HCT116 (cell line): Measurements from ENCODE around the gene AHR. TPM values are rescaled to one million over a fixed set of nuclear protein-coding genes. Genes with fewer than 3 reads are reported as not detected.

Experiments
- ATAC-seq: fragments of 200-7000 bp; cut with Tn5 transposase; 2 replicates; pipeline ENCODE4 v1.9.1; 2020; ENCODE audit warnings: mild to moderate bottlenecking, moderate library complexity
- BruUV-seq: library from RNA; stranded (reverse); fragments of 400-500 nt; replicated peaks from 2 replicates; lab custom pipeline; 2021; lab: Mats Ljungman, UMichigan
- CTCF ChIA-PET: fragments of 300-600 bp; sonication (Branson Sonifier 250); formaldehyde crosslinking; loops from one replicate; lab custom pipeline; 2021; ENCODE audit warnings: antibody characterized with exemption; lab: Charles Lee
- POLR2A ChIA-PET: fragments of 300-600, 350-600 bp; sonication (Branson Sonifier 250); formaldehyde crosslinking; loops from one replicate; lab custom pipeline; 2021; ENCODE audit warnings: antibody characterized with exemption; lab: Charles Lee
- RAD21 ChIA-PET, 2 experiments: fragments of 300-600 bp; sonication (Branson Sonifier 250); formaldehyde crosslinking; loops; one replicate each; lab custom pipeline; 2023; ENCODE audit warnings: low total read pairs in 2 of 2; ENCODE audit not compliant: uncharacterized antibody in 2 of 2, unreplicated experiment in 2 of 2, low non-redundant PET in 1 of 2; lab: Charles Lee
- DNase-seq: peaks from one replicate; pipeline ENCODE4 v3.0.0-alpha.2; 2010; ENCODE audit warnings: low read depth, low spot score
- H2AFZ ChIP-seq: fragments of 200-600 bp; shearing (Covaris generic), sonication (generic); 2 replicates; pipeline ENCODE4 v1.6.1; 2017; ENCODE audit warnings: low read depth, mixed run types, mixed read lengths, antibody characterized with exemption, low read length; ENCODE audit not compliant: poor library complexity, severe bottlenecking
- H3K27ac ChIP-seq: 2 replicates; pipeline ENCODE4 v1.5.1; 2012; ENCODE audit warnings: low read depth, low read length
- H3K27me3 ChIP-seq: fragments of 200-600 bp; sonication (generic); 2 replicates; pipeline ENCODE4 v1.6.1; 2016; ENCODE audit warnings: mixed run types, low read length, mixed read lengths; ENCODE audit not compliant: insufficient read depth
- H3K36me3 ChIP-seq, 2 experiments: fragments of 200-500 bp in 1 of 2; fragments of 200-600 bp in 1 of 2; sonication (Bioruptor generic) in 1 of 2; sonication (generic) in 1 of 2; 2 replicates each; pipeline versions ENCODE4 v1.5.1 to v1.6.1; 2014 to 2016; ENCODE audit warnings: low read length in 2 of 2, inconsistent platforms in 1 of 2, mixed read lengths in 1 of 2, mixed run types in 1 of 2; ENCODE audit not compliant: insufficient read depth in 2 of 2, control insufficient read depth in 1 of 2
- H3K4me1 ChIP-seq, 2 experiments: fragments of 200-600 bp in 1 of 2; sonication (generic) in 1 of 2; 2 replicates each; pipeline versions ENCODE4 v1.5.1 to v1.6.1; 2012 to 2017; ENCODE audit warnings: low read length in 2 of 2, inconsistent platforms in 1 of 2, mild to moderate bottlenecking in 1 of 2, mixed read lengths in 1 of 2, mixed run types in 1 of 2, moderate library complexity in 1 of 2; ENCODE audit not compliant: insufficient read depth in 2 of 2, control insufficient read depth in 1 of 2
- H3K4me2 ChIP-seq: fragments of 200-600 bp; sonication (generic); 2 replicates; pipeline ENCODE4 v1.6.1; 2017; ENCODE audit warnings: mixed run types, low read length, mixed read lengths
- H3K4me3 ChIP-seq, 2 experiments: fragments of 200-600 bp in 1 of 2; sonication (generic) in 1 of 2; replicated peaks in 1 of 2; 2 replicates each; pipeline ENCODE4 v1.5.1; 2011 to 2016; ENCODE audit warnings: low read length in 2 of 2, control low read depth in 1 of 2, low read depth in 1 of 2, mild to moderate bottlenecking in 1 of 2, mixed read lengths in 1 of 2, mixed run types in 1 of 2
- H3K79me2 ChIP-seq: fragments of 200-600 bp; sonication (generic); 2 replicates; pipeline ENCODE4 v1.6.1; 2017; ENCODE audit warnings: mild to moderate bottlenecking, mixed run types, low read length, moderate library complexity, mixed read lengths; ENCODE audit not compliant: insufficient read depth
- H3K9ac ChIP-seq: fragments of 200-600 bp; sonication (generic); 2 replicates; pipeline ENCODE4 v1.6.1; 2016; ENCODE audit warnings: low read length, mixed read lengths
- H3K9me2 ChIP-seq: fragments of 200-600 bp; sonication (generic), shearing (Covaris generic); 2 replicates; pipeline ENCODE4 v1.6.1; 2017; ENCODE audit warnings: mixed run types, mild to moderate bottlenecking, moderate library complexity; ENCODE audit not compliant: insufficient read depth
- H3K9me3 ChIP-seq, 2 experiments: fragments of 200-500 bp in 1 of 2; fragments of 200-600 bp in 1 of 2; sonication (Bioruptor generic) in 1 of 2; sonication (generic) in 1 of 2; 2 replicates each; pipeline ENCODE4 v1.6.1; 2014 to 2017; ENCODE audit warnings: low read length in 2 of 2, mixed read lengths in 2 of 2, inconsistent platforms in 1 of 2, low read depth in 1 of 2, mild to moderate bottlenecking in 1 of 2, mixed run types in 1 of 2, moderate library complexity in 1 of 2; ENCODE audit not compliant: control insufficient read depth in 1 of 2, insufficient read depth in 1 of 2
- H4K20me1 ChIP-seq: fragments of 200-600 bp; sonication (generic), shearing (Covaris generic); 2 replicates; pipeline ENCODE4 v1.6.1; 2017; ENCODE audit warnings: mixed run types, mild to moderate bottlenecking, moderate library complexity; ENCODE audit not compliant: insufficient read depth
- CEBPB ChIP-seq: IDR thresholded peaks from 2 replicates; pipeline ENCODE4 v1.6.1; 2012; ENCODE audit warnings: low read depth
- EZH2 ChIP-seq: fragments of 200-600 bp; sonication (generic); IDR thresholded peaks from 2 replicates; pipeline ENCODE4 v1.6.1; 2017; ENCODE audit warnings: antibody characterized with exemption, mixed run types
- EZH2phosphoT487 ChIP-seq: fragments of 200-600 bp; IDR thresholded peaks from 2 replicates; pipeline ENCODE4 v1.6.1; 2018; ENCODE audit warnings: antibody characterized with exemption, borderline replicate concordance
- FOSL1 ChIP-seq: IDR thresholded peaks from 2 replicates; pipeline ENCODE4 v1.6.1; 2012; ENCODE audit warnings: low read depth
- JUND ChIP-seq: IDR thresholded peaks from 2 replicates; pipeline ENCODE4 v1.6.1; 2012
- MAX ChIP-seq: IDR thresholded peaks from 2 replicates; pipeline ENCODE4 v1.6.1; 2012
- POLR2AphosphoS5 ChIP-seq: IDR thresholded peaks from 2 replicates; pipeline ENCODE4 v1.6.1; 2011; ENCODE audit warnings: mild to moderate bottlenecking, low read depth, low read length, moderate library complexity
- REST ChIP-seq: IDR thresholded peaks from 2 replicates; pipeline ENCODE4 v1.6.1; 2012; ENCODE audit warnings: low read depth
- TCF7L2 ChIP-seq: IDR thresholded peaks from 2 replicates; pipeline ENCODE4 v1.7.0; 2011; ENCODE audit warnings: borderline replicate concordance, inconsistent platforms; ENCODE audit not compliant: insufficient read depth, insufficient read length; ENCODE audit errors: extremely low read depth
- ZFX ChIP-seq: fragments of 450-650 bp; IDR thresholded peaks from 2 replicates; pipeline ENCODE4 v1.6.1; 2017
- intact Hi-C: fragments of 100-400 bp; cut with micrococcal nuclease; formaldehyde crosslinking; loops from 2 replicates; pipeline ENCODE4 v1.10.0; 2022
- total RNA-seq: library from RNA; stranded (reverse); gene quantifications from one replicate; pipeline ENCODE4 v1.2.1, GENCODE V29; 2021; ENCODE audit not compliant: unreplicated experiment
- TF ChIP-seq, protein P1 (sequence below), 3 experiments: fragments of 200-600 bp in 1 of 3; sonication (generic) in 1 of 3; IDR thresholded peaks in 2 of 3; conservative IDR thresholded peaks in 1 of 3; 2 replicates each; pipeline ENCODE4 v1.5.1; 2012 to 2017; ENCODE audit warnings: low read depth in 2 of 3, low read length in 2 of 3, antibody characterized with exemption in 1 of 3, borderline replicate concordance in 1 of 3, control low read depth in 1 of 3, mild to moderate bottlenecking in 1 of 3, mixed read lengths in 1 of 3, mixed run types in 1 of 3, moderate library complexity in 1 of 3; ENCODE audit not compliant: insufficient read depth in 1 of 3

AHR gene
- total RNA-seq, 1 experiment from 2014 or later: 29.7 TPM

- POLR2A ChIA-PET: no interaction called here
Observed at GRCh38 chr7:17374654-17375053, 76.2 kb downstream of the AHR start.

More at GRCh38 chr7:17374654-17375053, 76.2 kb downstream of the AHR start:
- RAD21 ChIA-PET: no interaction called here
- intact Hi-C loops: no loop called here
- Histone ChIP-seq H3K4me1 (peaks cover 28 to 32% of the 10 kb centered on the region in 2 experiments), H3K27me3 (no peaks in the 10 kb centered on the region), H3K9me3 (no peaks in the 10 kb centered on the region), H3K4me3 (no peak overlapping the region), H3K27ac (no peak overlapping the region), H3K4me2 (no peak overlapping the region), H3K9ac (no peak overlapping the region), H2AFZ (no peak overlapping the region), H3K36me3 (no peaks in the 10 kb centered on the region), H3K79me2 (no peaks in the 10 kb centered on the region), H3K9me2 (no peaks in the 10 kb centered on the region)
- CTCF ChIA-PET: no interaction called here
- BruUV-seq: no TSS peak
- DNase-seq (no peak), ATAC-seq (no peak)
- TF ChIP-seq CEBPB (no peak), REST (no peak), TCF7L2 (no peak), POLR2AphosphoS5 (no peak), EZH2phosphoT487 (no peak), MAX (no peak), JUND (no peak), ZFX (no peak), FOSL1 (no peak), EZH2 (no peak)
- TF ChIP-seq, protein P1, sequence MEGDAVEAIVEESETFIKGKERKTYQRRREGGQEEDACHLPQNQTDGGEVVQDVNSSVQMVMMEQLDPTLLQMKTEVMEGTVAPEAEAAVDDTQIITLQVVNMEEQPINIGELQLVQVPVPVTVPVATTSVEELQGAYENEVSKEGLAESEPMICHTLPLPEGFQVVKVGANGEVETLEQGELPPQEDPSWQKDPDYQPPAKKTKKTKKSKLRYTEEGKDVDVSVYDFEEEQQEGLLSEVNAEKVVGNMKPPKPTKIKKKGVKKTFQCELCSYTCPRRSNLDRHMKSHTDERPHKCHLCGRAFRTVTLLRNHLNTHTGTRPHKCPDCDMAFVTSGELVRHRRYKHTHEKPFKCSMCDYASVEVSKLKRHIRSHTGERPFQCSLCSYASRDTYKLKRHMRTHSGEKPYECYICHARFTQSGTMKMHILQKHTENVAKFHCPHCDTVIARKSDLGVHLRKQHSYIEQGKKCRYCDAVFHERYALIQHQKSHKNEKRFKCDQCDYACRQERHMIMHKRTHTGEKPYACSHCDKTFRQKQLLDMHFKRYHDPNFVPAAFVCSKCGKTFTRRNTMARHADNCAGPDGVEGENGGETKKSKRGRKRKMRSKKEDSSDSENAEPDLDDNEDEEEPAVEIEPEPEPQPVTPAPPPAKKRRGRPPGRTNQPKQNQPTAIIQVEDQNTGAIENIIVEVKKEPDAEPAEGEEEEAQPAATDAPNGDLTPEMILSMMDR (IDR thresholded peaks at IDR 0.05 in 2 of 3, conservative IDR thresholded peaks at IDR 0.05 in 1 of 3; ENCODE audit: borderline replicate concordance in 1 of 3, insufficient read depth in 1 of 3, low read depth in 2 of 3, low read length in 2 of 3): no peak
- TF ChIP-seq, all 23 proteins: peak for 0
- no peaks in the 10 kb centered on the region for H4K20me1 ChIP-seq
